ENCODE measurements around the gene EFR3B.
A peak's percentile ranks its signal among the peaks of the same experiment; 100 is the strongest.
"Not testable (repeated sequence)": the region's sequence is repeated elsewhere in the genome, so short reads cannot be mapped to it uniquely, and the experiment has no call there.

EFR3B gene, protein sequence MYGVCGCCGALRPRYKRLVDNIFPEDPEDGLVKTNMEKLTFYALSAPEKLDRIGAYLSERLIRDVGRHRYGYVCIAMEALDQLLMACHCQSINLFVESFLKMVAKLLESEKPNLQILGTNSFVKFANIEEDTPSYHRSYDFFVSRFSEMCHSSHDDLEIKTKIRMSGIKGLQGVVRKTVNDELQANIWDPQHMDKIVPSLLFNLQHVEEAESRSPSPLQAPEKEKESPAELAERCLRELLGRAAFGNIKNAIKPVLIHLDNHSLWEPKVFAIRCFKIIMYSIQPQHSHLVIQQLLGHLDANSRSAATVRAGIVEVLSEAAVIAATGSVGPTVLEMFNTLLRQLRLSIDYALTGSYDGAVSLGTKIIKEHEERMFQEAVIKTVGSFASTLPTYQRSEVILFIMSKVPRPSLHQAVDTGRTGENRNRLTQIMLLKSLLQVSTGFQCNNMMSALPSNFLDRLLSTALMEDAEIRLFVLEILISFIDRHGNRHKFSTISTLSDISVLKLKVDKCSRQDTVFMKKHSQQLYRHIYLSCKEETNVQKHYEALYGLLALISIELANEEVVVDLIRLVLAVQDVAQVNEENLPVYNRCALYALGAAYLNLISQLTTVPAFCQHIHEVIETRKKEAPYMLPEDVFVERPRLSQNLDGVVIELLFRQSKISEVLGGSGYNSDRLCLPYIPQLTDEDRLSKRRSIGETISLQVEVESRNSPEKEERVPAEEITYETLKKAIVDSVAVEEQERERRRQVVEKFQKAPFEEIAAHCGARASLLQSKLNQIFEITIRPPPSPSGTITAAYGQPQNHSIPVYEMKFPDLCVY

DNA sequence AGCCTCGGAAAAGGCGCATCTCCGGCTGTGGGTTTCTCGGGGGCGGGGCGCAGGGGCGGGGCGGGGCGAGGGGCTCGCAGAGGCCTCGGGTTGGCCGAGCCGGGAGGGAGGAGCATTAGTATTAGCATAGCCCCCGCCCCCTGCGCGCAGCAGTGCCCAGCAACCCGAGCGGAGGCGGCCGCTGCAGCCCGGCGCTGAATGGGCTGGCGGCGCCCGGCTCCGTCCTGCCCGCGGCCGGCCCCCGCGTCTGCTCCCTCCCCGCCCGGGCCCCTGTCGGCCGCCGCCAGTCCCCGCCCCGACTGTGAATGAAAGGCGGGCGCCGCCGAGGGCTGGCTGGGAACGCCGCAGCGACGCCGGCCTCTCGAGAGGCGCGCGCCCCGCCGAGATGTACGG, at the start of gene EFR3B:
EFR3B (plus strand) TSS at position 149 of the 393 bp plus-strand sequence; CDS start at position 386, 237 bp downstream.
- peak; percentile 86 for DNase-seq

DNA sequence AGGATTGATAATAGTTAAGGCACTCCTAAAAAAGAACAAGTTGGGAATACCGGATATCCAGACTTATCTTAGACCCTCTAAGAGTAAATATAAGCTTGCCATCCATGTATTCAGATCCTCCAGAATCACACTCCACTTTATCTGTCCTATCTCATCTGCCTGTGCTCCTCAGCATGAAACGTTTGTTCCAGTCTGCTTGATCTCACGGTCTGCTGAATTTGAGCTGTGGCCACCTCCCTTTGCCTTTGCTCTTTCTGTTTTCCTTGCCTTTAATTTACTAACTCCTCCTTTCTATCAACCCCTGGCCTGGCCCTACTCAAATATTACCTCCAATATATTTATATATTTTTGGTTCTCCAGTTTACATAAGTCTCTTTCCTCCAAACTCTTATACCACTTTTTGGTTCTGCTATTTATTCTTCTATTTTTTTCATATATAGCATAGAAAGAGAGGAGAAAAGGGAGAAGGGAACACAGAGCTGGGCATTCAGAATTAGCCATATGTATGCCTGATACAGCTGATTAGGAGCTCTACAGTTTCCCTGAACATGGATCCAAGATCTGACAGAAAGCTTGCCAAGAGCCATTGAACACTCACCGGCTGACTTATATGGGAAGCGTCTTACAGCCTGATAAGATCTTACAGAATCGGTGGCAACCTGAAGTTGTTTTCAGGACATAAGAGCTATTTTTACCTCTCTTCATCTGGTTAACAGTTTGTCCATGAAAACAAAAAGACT, 48.3 kb upstream of the EFR3B start:
- DNase-seq, result no peak

DNA sequence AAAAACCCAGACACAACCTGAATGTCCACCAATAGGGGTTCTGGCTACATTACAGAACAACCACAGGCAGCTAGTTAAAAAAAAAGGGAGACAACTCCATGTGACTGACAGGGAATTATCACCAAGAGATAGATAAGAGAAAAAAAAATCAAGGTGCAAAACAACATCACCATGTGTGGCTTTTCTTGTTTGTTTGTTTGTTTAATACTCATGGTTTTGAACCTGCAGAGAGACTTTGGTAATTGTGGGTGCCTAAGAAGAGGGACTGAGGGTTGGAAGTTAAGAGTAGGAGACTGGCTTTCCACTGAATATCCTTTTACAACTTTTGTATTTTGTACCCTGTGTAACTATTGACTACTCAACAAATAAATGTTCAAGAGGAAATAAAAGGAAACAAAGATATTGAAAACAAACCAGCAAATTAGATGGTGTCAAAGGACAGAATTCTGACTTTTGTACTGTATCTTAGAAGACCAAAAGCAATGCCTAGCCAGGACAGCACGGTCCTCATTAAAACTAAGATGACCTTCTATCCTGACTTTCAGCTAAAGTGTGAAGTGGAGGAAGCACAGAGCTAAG, 47.6 kb upstream of the EFR3B start:
- DNase-seq, result no peak

DNA sequence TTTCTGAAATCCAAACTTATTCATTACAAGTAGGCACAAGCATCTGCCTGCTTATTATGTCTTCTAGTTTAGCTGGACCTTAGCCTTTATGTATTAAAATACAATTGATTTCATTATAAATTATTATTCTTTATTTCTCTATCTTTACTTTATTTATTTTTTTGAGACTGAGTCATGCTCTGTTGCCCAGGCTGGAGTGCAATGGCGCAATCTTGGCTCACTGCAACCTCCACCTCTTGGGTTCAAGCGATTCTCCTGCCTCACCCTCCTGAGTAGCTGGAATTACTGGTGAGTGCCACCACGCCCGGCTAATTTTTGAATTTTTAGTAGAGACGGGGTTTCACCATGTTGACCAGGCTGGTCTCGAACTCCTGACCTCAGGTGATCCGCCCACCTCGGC, 42.8 kb upstream of the EFR3B start:
- not testable (repeated sequence) for DNase-seq

DNA sequence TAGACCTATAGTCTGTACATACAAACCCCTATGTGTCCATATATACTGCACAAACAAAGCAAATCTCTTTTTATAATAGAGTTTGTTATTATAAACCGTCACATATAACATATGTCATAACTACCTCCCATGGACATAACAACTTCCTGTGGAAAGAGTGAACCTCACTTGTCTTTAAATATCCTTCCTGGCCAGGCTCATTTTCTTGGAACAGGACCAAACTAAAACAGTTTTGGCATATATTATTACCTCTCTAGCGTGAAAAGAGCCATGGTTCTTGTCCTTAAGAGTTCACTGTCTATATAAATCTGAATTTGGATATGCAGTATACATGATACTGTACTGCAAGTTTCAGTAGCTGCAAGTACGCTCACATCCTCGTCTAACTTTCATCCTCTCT, 41.8 kb upstream of the EFR3B start:
- no peak for DNase-seq

DNA sequence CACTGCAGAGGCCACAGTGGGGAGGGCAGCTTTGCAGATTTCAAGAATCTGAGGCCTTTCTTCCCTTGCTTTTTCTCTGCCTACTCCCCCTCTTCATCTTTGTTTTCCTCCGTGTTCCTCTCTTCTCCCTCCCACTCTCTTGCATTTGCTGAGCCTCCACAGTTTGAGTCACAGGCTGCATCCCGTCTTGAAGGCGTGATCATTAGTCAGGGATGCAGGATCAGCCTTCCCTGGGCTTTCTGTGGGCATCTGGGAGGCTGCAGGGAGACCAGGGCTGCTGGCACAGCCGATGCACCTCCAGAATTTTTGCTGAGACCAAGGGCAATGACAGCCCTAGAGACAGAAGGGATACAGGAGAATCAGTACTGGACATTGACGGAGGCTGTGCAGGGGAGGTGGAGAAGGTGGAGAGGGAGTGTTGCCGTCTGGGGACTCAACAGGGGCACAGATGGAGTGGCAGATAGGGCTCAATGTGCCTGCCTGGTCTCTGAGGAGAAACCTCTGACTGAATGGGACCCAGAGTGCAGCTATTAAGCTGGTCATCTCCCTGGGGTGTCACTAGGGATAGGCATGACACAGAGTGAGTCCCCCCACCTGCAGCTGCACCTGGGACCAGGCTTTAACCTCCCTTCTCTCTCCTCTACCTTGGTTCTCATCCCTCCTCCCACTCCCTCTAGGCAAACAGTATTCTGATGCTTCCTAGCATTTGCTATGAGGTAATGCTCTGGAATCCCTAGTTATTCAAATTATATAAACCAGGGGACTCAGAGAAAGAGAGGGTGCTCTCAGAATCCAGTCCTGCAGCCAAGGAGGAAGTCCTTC, 41.2 kb upstream of the EFR3B start:
- DNase-seq, result peak; percentile 52

DNA sequence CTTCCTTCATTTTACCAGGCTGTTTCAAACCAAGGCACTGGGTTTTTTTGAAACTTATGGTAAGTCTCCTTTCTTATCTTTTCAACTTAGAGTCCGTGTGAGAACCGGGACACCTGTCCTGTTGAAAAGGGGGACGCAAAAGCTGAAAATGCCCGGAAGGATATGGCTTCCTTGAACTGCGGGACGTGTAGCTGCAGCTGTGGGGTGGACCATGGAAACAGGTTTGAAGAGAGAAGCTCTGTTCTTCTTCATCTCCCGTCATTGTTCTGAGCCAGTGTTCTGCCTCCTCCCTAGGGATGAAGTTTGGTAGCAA, 40.6 kb upstream of the EFR3B start:
- DNase-seq, result no peak

DNA sequence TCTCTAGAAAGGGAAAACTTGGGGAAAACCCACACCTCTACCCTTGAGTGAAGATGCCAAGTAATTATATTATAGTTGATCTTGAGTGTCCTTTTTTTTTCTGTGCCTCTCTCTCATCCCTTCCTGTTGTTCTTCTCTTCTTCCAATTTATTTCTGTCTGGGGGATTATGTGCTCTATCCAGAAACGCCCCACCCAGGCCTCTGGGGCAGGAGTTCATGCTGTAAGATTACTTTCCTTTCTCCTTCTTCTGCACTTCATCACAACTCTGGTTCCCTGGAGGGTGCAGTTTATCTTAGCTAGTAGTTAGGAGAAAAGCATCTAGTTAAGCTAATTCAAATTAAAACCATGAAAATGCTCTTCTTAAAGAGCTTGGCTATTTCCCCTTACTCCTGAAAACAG, 39.8 kb upstream of the EFR3B start:
- DNase-seq, result no peak

DNA sequence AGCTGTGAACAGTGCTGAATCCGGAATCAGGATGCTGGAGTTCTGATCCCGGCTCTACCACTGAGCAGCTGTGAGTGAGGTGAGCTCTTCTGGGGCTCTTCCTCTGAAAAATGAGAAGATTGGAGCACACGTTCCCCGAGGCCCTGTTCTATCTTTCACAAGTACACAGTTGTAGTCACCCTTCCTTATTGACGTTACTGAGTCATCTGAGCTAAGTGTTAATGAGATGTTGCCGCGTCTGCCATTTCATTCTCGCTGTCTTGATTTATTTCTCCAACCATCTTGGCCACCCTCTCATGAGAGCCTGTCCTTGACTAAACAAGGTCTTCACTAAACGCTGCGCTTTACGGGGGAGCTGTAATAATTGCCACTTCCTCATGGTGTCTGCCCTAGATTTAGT, 31.9 kb upstream of the EFR3B start:
- no peak for DNase-seq

DNA sequence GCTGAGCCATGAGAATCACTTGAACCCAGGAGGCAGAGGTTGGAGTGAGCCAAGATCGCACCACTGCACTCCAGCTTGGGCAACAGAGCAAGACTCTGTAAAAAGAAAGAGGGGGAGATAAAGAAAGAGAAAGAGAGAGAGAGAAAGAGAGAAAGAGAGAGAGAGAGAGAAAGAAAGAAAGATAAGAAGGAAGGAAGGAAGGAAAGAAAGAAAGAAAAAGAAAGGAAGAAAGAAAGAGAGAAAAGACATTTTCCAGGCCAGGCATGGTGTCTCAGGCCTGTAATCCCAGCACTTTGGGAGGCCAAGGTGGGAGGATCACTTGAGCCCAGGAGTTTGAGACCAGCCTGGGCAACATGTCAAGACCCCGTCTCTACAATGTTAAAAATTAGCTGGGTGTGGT, 30.5 kb upstream of the EFR3B start:
- DNase-seq, result not testable (repeated sequence)

DNA sequence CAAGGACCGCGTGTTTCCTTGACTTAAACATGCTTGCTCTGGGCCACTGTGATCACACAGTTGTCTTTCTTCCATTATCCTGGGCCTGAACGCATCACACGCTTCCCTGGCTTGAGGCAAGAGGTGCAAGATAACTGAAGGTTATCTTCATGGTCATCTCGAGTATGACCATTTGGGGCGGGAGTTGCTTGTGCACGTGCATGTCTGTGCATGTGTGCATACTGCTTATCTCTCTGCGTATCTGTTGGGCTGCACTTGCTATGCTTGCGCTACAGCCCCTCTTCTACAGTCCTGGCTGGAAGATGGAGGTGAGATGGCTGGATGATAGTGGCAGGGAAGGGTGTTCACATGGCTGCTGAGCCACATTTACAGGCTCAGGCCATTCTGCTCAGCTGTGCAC, 27.2 kb upstream of the EFR3B start:
- no peak for DNase-seq

DNA sequence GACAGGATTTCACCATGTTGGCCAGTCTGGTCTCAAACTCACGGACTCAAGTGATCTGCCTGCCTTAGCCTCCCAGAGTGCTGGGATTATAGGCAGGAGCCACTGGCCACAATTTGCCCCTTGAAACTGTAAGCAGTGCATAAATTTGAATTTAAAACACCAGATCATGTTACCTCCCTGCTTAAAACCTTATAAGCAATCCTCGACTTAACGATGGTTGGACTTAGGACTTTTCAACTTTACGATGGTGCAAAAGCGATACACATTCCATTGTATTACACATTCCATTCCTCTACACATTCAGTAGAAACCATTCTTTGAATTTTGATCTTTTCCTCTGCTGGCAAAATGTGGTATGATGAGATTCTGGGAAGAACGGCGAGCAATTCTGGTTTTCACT, 23.2 kb upstream of the EFR3B start:
- no peak for DNase-seq

DNA sequence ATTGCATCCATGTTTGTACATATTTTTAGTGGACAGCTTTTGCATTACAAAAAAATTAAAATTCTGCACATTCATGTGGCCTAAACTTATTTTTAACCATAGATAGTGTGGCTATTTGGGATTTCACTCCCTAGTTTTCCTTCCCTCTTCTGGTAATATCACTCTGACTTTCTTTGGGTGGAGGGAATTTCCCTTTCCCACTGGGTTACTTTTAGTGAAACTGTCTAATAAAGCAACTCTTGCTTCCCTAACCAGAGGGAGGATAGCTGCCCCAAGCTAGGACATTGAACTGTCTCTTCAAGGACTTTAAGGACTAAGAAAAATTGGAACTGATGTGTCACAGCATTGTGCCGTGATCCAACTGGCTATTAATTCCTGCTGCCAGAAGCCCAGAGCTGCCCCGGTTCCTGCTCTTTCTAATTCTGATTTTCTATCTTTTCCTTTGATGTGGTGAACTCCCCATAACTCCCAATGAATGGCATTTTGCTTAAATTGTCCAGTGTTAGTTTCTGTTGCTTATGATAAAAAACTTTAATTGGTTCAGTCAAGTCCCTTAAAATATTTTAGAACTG, 20.0 kb upstream of the EFR3B start:
- no peak for DNase-seq

DNA sequence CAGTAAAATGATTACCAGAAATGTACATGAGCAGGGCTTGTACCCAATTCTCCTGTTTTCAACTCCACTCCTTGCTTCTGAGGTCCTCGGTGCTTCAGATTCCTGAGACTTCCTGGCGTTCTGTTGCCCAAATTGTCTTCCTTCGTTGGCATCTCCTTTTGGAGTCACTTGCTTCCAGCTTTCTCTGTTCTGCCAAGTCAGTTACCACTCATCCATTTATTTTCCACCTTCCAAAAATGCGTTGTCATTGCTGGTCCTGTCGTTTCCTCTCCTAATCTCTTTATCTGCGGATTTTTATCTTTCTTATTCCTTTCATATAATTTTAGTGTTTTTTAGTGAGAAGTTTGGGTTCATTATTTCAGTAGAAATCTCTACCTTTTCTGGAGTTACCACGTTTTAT, 18.5 kb upstream of the EFR3B start:
- DNase-seq, result no peak

DNA sequence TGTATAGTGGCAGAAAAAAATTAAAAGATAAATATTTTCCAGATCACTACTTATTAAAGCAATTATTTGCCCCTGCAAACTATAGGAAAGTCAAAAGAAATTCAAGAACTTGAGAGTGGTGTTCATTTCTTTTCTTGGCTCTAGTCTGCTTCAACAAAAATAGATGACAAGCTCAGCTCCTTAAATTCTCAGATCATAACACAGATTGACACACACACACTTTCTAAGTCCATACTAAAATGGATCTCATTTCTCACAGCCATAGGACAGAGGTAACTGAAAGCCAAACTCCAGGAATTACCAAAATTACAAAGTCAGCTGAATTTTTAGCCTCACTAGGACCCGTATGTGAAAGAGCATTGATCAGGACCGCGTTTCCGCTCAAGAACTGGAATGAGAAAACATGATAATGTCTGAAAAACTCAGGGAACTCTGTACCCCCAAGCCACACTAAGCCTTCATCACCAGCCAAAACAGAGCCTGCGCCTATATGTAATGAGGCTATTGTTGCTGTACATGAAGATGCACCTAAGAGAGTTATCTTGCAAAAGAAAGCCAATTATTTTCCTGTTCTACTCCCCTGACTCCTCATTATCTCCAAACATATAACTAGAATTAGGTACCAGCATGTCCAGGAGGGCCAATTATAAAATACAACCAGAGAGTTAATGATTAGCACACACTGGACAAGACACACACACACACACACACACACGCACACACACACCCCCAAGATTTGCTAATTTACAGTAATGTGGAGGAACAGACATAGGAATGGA, 16.5 kb upstream of the EFR3B start:
- DNase-seq, result no peak

DNA sequence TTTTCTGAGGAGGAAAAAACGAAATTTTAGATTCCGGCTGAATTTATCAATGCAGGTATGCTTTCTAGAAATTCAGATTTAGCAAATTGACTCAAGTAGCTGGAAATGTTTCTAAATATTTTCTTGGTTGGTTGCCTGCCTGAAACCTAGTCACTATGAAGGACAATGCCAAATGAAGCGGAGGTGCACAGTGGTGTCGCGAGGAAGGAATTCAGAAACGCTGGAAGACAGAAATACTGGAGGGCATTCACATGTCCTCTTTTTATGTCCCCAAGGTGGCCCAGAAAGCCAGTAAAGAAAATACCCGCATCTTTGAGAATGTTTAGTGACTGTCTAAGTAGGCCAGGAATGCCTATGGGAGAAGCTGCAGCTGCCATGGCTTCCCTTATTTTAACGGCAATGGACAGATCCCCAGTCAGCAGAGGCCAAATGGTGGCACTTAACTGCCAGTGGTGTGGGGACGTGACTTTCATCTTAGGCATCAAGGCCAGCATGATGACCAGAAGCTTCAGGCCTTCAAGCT, 15.8 kb upstream of the EFR3B start:
- no peak for DNase-seq

DNA sequence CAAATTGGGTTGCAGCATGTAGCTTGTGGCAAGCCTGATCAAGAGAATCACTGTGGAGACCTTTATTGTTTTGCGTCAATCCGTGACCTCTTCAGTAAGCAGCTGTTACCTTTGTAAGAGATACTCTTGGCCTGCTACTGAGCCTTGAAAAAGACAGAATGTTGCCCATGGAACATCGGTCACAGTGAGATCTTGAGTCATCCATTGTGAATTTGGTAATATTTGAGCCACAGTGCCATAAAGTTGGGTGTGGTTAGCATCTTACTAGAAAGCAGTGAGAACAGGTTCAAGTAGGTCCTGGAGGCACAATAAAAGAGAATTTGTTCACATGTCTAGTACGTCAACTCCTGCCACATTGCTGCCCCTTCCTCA, 12.7 kb upstream of the EFR3B start:
- no peak for DNase-seq

DNA sequence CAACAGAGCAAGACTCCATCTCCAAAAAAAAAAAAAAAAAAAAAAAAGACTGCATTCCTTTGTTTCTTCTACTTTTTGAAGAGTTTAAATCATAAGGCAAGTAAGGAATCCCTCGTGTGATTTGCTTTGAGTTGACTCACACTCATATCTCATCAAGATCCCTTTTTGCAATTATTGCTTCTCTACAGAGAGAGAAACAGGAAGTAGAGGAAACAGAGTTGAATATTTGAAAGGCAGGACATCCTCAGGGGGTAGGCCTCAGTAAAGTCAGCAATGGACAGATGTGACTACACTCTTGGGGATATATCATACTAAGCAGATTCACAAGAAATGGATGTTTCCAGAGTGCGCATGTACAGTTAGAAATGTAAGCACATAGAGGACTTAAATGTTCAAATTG, 11.2 kb upstream of the EFR3B start:
- no peak for DNase-seq

DNA sequence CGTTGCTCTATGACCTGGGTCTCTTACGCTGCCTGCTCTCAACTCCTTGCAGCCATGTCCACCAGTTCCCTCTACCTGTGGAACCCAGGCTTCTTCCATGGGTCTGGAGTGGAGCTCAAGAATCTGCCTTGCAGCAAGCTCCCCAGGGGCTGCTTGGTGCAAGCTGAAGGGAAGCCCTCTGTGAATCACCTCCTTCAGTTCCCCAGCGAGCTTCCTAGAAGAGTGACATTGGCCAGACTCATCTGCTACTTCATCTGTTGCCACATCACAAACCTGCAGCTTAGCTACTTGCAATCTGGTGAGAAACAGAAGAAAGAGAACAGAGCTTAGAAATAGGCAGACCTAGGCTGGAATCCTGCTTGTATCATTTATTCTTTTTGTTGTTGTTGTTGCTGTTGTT, 9.8 kb upstream of the EFR3B start:
- DNase-seq, result no peak

DNA sequence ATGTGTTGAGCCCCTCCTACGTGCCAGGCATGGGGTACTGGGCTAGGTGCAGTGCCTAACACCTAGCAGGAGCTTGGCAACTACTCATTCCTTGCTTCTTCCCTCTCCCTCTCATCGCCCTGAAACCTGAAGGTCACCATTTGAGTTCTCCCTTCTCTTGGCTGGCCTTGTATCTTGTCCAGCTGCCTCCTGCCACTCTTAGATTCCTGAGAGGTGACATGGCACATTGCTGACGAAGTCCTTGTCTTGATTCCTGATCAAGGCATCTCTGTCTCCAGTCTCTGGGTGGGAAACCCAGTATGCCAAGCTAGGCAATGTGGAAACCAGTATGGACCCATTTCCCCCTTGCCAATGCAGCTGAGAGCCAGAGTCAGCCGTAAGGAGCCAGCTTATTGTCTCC, 9.0 kb upstream of the EFR3B start:
- DNase-seq, result no peak

DNA sequence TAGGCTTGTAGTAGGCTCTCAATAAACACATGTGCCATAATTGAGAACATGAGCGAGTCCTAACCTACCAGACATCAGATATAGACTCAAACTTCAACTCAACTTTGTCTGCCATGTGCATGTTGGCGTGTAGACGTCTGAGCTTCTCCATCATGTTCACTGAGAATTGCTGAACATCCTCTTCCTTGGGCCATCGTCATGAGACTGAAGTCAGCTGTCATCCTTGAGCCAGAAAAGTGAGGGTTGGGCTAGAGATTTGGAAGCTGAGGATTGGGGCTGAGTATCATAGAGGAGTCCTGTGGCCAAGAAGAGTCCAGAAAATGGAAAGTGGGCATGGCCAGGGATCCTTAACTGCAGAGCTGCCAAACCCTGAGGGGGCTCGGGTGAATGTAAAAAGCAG, 7.8 kb upstream of the EFR3B start:
- no peak for DNase-seq

All from NCI-H226 (cell line).